Panc1 (cell line): ENCODE measurements around the gene SLC25A29.

ENCODE experiments used
- POLR2AphosphoS5 ChIP-seq: IDR thresholded peaks from 2 replicates; pipeline ENCODE4 v1.6.1; 2012; ENCODE audit warnings: mild to moderate bottlenecking, low read depth, low read length, moderate library complexity
- SIN3A ChIP-seq: IDR thresholded peaks from 2 replicates; pipeline ENCODE4 v1.6.1; 2012; ENCODE audit warnings: low read depth, mild to moderate bottlenecking, low read length, moderate library complexity, borderline replicate concordance; ENCODE audit not compliant: insufficient read depth
- TCF7L2 ChIP-seq: IDR thresholded peaks from 2 replicates; pipeline ENCODE4 v1.6.1; 2011; ENCODE audit warnings: mild to moderate bottlenecking, low read depth, low read length, inconsistent platforms
- TF ChIP-seq, protein P1 (sequence below): fragments of 450-650 bp; IDR thresholded peaks from 2 replicates; pipeline ENCODE4 v1.5.1; 2017; ENCODE audit warnings: mild to moderate bottlenecking
- TF ChIP-seq, protein P2 (sequence below), 2 experiments: IDR thresholded peaks; 2 replicates each; pipeline ENCODE4 v1.6.1; 2011 to 2012; ENCODE audit warnings: low read depth in 2 of 2, control low read depth in 1 of 2, low read length in 1 of 2, mild to moderate bottlenecking in 1 of 2, moderate library complexity in 1 of 2; ENCODE audit not compliant: insufficient read depth in 1 of 2

DNA sequence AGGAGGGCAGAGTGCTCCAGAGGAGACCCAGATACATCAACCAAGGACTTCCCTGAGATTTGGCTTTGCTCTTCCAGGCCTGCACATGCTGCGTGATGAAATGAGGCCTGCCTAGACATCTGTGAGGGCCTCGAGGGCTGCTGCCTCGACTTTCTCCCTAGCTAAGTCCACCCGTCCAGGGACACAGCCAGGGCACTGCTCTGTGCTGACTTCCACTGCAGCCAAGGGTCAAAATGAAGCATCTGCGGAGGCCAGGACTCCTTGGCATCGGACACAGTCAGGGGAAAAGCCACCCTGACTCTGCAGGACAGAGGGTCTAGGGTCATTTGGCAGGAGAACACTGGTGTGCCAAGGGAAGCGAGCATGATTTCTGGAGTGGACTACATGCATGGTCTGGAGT, 27.6 kb upstream of the SLC25A29 start:
- TF ChIP-seq, protein P1, sequence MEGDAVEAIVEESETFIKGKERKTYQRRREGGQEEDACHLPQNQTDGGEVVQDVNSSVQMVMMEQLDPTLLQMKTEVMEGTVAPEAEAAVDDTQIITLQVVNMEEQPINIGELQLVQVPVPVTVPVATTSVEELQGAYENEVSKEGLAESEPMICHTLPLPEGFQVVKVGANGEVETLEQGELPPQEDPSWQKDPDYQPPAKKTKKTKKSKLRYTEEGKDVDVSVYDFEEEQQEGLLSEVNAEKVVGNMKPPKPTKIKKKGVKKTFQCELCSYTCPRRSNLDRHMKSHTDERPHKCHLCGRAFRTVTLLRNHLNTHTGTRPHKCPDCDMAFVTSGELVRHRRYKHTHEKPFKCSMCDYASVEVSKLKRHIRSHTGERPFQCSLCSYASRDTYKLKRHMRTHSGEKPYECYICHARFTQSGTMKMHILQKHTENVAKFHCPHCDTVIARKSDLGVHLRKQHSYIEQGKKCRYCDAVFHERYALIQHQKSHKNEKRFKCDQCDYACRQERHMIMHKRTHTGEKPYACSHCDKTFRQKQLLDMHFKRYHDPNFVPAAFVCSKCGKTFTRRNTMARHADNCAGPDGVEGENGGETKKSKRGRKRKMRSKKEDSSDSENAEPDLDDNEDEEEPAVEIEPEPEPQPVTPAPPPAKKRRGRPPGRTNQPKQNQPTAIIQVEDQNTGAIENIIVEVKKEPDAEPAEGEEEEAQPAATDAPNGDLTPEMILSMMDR, result no peak
- TF ChIP-seq TCF7L2 (no peak), POLR2AphosphoS5 (no peak), SIN3A (no peak)
- TF ChIP-seq, protein P2, sequence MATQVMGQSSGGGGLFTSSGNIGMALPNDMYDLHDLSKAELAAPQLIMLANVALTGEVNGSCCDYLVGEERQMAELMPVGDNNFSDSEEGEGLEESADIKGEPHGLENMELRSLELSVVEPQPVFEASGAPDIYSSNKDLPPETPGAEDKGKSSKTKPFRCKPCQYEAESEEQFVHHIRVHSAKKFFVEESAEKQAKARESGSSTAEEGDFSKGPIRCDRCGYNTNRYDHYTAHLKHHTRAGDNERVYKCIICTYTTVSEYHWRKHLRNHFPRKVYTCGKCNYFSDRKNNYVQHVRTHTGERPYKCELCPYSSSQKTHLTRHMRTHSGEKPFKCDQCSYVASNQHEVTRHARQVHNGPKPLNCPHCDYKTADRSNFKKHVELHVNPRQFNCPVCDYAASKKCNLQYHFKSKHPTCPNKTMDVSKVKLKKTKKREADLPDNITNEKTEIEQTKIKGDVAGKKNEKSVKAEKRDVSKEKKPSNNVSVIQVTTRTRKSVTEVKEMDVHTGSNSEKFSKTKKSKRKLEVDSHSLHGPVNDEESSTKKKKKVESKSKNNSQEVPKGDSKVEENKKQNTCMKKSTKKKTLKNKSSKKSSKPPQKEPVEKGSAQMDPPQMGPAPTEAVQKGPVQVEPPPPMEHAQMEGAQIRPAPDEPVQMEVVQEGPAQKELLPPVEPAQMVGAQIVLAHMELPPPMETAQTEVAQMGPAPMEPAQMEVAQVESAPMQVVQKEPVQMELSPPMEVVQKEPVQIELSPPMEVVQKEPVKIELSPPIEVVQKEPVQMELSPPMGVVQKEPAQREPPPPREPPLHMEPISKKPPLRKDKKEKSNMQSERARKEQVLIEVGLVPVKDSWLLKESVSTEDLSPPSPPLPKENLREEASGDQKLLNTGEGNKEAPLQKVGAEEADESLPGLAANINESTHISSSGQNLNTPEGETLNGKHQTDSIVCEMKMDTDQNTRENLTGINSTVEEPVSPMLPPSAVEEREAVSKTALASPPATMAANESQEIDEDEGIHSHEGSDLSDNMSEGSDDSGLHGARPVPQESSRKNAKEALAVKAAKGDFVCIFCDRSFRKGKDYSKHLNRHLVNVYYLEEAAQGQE (IDR thresholded peaks at IDR 0.05; ENCODE audit: insufficient read depth in 1 of 2, low read depth in 2 of 2, low read length in 1 of 2), result no peak
